ENCODE measurements around the gene TNS3.

TNS3 gene

GRCh38 chr7:47581804-47582763 is at the start of gene TNS3:
Gene TNS3, minus strand, starts transcription at chr7:47582111. Its CDS starts 142,475 bp downstream, at chr7:47439636.
- peak; percentile 51 to 64 for DNase-seq
- TF ChIP-seq POLR2A (IDR thresholded peaks at IDR 0.05; ENCODE audit: low read length) (peak; percentile 36), GATA1 (IDR thresholded peaks at IDR 0.05; ENCODE audit: low read depth, low read length) (no peak)

- no peak for TF ChIP-seq GATA1 (IDR thresholded peaks at IDR 0.05; ENCODE audit: low read depth, low read length)
- TF ChIP-seq POLR2A (IDR thresholded peaks at IDR 0.05; ENCODE audit: low read length): no peak
- no peak for DNase-seq
These were observed 49.8 kb upstream of the TNS3 start for GRCh38 chr7:47631711-47632110.

GRCh38 chr7:47627580-47628283 is 45.8 kb upstream of the TNS3 start:
- DNase-seq: no peak
- TF ChIP-seq POLR2A (IDR thresholded peaks at IDR 0.05; ENCODE audit: low read length) (no peak), GATA1 (IDR thresholded peaks at IDR 0.05; ENCODE audit: low read depth, low read length) (no peak)

GRCh38 chr7:47625861-47626715 is 44.2 kb upstream of the TNS3 start:
- TF ChIP-seq POLR2A (IDR thresholded peaks at IDR 0.05; ENCODE audit: low read length): no peak
- no peak for TF ChIP-seq GATA1 (IDR thresholded peaks at IDR 0.05; ENCODE audit: low read depth, low read length)
- no peak for DNase-seq

GRCh38 chr7:47624689-47625088 is 42.8 kb upstream of the TNS3 start:
- no peak for DNase-seq
- no peak for TF ChIP-seq POLR2A (IDR thresholded peaks at IDR 0.05; ENCODE audit: low read length)
- TF ChIP-seq GATA1 (IDR thresholded peaks at IDR 0.05; ENCODE audit: low read depth, low read length): no peak

GRCh38 chr7:47622946-47623640 is 41.2 kb upstream of the TNS3 start:
- TF ChIP-seq GATA1 (IDR thresholded peaks at IDR 0.05; ENCODE audit: low read depth, low read length) (no peak), POLR2A (IDR thresholded peaks at IDR 0.05; ENCODE audit: low read length) (no peak)
- no peak for DNase-seq

GRCh38 chr7:47622586-47622945 is 40.7 kb upstream of the TNS3 start:
- no peak for DNase-seq
- TF ChIP-seq POLR2A (IDR thresholded peaks at IDR 0.05; ENCODE audit: low read length) (no peak), GATA1 (IDR thresholded peaks at IDR 0.05; ENCODE audit: low read depth, low read length) (no peak)

GRCh38 chr7:47621979-47622561 is 40.2 kb upstream of the TNS3 start:
- TF ChIP-seq POLR2A (IDR thresholded peaks at IDR 0.05; ENCODE audit: low read length): no peak
- no peak for DNase-seq

GRCh38 chr7:47621347-47621746 is 39.4 kb upstream of the TNS3 start:
- TF ChIP-seq GATA1 (IDR thresholded peaks at IDR 0.05; ENCODE audit: low read depth, low read length) (no peak), POLR2A (IDR thresholded peaks at IDR 0.05; ENCODE audit: low read length) (no peak)
- DNase-seq: no peak

- TF ChIP-seq GATA1 (IDR thresholded peaks at IDR 0.05; ENCODE audit: low read depth, low read length) (no peak), POLR2A (IDR thresholded peaks at IDR 0.05; ENCODE audit: low read length) (no peak)
- no peak for DNase-seq
These were observed 37.9 kb upstream of the TNS3 start for GRCh38 chr7:47619806-47620205.

GRCh38 chr7:47617131-47617530 is 35.2 kb upstream of the TNS3 start:
- no peak for DNase-seq
- TF ChIP-seq GATA1 (IDR thresholded peaks at IDR 0.05; ENCODE audit: low read depth, low read length): no peak
- no peak for TF ChIP-seq POLR2A (IDR thresholded peaks at IDR 0.05; ENCODE audit: low read length)

GRCh38 chr7:47614450-47614849 is 32.5 kb upstream of the TNS3 start:
- no peak for DNase-seq
- no peak for TF ChIP-seq GATA1 (IDR thresholded peaks at IDR 0.05; ENCODE audit: low read depth, low read length)

GRCh38 chr7:47611045-47611511 is 29.2 kb upstream of the TNS3 start:
- TF ChIP-seq GATA1 (IDR thresholded peaks at IDR 0.05; ENCODE audit: low read depth, low read length) (no peak), POLR2A (IDR thresholded peaks at IDR 0.05; ENCODE audit: low read length) (no peak)
- DNase-seq: no peak
